GM19023 (cell line): ENCODE measurements around the gene R3HDM1.
"Not testable (repeated sequence)": the region's sequence is repeated elsewhere in the genome, so short reads cannot be mapped to it uniquely, and the experiment has no call there.

ENCODE experiments used
- ATAC-seq: cut with Tn5 transposase; IDR thresholded peaks from one replicate; pipeline ENCODE4 v1.9.1; 2021; ENCODE audit warnings: mild to moderate bottlenecking, moderate library complexity; ENCODE audit not compliant: unreplicated experiment

The R3HDM1 gene

DNA sequence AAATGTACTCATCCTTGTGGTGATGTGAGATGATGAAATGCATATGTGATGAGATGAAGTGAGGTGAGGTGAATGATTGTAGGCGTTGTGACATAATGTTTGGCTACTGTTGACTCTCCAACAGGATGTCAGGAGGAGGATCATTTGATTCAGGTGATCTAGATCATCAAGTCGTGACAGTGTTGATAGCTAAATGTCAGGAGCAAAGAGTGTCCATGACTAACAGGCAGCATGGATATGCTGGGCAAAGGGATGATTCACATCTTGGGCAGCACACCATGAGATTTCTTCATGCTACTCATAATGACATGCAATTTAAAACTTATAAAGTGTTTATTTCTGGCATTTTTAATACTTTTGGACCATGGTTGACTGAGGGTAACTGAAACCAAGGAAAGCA lies 170.2 kb downstream of the R3HDM1 start:
- no peak for ATAC-seq

DNA sequence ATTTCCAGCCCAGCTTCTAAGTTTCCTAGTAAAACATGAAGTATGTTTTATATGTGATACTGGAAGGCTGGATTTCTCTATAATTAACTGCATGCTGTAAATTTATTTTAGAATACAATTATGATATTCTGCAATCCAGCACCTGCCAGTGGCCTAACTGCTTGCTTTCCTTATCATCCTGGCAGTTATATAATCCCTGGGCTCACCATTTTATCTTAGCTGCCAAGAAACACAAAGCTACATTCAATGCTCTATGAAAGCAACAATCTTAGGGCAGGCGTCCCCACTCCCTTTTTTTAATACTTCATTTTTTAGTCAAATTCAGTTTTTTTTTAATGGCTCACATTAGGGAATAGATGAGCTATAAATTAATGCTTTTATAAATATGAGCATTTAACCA lies 172.0 kb downstream of the R3HDM1 start:
- ATAC-seq: no peak

DNA sequence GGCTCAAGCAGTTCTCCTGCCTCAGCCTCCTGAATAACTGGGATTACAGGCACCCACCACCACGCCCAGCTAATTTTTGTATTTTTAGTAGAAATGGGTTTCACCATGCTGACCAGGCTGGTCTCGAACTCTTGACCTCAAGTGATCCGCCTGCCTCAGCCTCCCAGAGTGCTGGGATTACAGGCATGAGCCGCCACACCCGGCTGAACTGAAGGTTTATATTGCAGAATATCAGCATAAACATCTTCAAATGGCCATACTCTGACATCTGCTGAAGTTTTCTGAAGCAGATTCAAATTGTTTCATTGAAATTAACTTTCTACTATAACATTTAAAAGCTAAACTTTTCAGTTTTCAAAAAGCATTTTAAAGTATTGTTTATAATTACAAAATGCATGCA lies 172.8 kb downstream of the R3HDM1 start:
- ATAC-seq: not testable (repeated sequence)

DNA sequence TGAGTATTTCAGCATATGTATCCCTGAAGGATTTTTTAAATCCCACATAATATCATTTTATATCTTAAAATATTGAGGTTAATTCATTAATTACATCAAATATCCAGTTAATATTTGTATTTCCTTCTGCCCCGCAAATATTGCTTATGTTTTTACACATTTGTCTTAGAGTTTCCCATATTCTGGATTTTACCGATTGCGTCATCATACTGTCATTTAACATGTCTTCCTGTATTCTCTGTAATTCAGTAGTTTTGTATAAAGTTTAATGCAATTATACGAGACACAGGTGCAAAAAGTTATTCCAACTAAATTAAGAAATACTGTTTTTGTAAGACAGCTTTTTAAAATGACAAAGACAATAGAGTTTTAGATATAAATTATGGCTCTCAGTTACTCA lies 176.9 kb downstream of the R3HDM1 start:
- ATAC-seq: no peak

DNA sequence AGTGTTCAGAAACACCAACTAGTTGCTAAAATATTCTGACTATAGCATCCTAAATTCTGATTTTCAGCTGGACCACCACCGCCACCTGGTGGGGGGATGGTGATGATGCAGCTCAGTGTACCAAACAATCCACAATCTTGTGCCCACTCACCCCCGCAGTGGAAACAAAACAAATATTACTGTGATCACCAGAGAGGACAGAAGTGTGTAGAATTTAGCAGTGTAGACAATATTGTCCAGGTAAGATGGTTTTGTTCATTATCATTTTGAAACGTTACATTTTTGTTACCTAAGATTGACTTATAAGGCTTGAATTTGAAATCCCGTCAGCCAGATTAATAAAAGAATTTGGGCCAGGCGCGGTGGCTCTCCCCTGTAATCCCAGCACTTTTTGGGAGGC lies 178.7 kb downstream of the R3HDM1 start:
- ATAC-seq: peak; percentile 54

DNA sequence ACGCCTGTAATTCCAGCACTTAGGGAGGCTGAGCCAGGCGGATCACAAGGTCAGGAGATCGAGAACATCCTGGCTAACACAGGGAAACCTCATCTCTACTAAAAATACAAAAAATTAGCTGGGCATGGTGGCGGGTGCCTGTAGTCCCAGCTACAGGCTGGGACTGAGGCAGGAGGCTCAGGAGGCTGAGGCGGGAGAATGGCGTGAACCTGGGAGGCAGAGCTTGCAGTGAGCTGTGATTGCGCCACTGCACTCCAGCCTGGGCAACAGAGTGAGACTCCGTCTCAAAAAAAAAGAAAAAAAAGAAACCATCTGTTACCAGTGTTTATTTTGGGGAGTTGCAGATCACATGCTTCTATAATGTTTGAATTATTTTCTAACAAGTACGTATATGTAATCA lies 183.8 kb downstream of the R3HDM1 start:
- not testable (repeated sequence) for ATAC-seq

DNA sequence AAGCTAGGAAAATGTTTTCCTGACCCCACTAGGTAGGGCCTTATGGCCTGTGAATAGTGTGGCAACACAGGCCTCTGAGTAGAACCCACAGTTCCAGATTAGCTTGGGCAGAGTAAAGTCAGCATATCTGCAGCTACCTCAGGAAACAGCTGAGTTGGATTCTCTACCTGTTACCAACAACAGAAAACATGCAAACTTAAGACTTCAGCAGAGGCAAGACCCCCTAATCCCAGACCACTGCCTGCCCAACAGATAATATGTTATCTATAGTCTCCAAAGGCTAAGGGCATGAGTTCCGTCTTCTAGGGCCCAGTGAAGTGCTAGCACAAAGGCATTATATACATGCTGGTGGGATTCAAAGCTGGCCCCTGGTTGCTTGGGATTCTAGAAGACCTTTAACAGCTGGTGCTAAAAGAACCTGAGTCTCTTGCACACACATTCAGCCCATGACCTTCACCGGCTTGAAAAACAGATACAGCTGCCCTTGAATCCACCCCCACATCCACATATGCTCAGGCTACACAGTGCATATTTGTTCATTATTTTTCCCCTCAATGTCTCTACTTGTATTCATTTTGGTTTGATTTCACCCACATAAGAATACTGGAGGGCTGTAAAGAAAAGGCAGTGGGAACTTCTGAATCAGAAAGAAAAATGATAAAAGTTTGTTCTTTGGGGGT lies 196.9 kb downstream of the R3HDM1 start:
- ATAC-seq: no peak

DNA sequence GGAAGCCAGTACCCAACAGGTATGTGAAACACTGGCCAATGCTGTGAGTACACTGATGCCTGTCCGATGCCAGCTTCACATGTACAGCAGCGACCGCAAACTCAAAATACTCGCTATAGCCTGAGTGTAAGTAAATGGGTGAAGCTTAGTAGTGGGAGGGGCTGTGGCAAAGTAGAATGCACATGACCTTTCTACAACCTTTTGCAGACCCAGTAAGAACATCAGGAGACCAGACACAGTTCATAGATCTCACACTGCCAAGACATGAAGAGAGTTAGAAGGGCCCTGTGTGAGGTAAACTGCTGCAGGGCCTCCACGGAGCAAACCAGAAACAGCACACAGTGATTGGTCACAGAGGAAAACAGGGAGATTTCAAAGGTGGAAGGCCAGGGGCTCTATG lies 201.3 kb downstream of the R3HDM1 start:
- no peak for ATAC-seq

DNA sequence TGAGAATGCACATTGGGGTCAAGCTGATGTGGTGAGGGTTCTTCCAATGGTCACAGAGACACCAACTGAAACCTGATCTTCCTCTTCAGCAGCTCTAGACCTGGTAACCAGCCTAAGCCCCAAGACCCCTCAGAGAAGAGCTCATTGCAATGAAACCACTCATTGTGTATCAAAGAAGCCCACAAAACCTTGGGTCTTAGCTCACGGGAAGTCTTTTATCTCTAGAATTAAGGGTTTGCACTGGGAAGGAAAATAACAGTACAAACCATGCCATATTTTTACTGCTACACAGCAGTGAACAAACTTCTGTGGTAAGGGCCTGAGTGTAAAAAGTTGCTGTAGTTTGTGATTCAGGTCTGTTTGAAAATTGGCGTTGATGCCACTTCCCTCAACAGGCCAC lies 201.8 kb downstream of the R3HDM1 start:
- no peak for ATAC-seq

DNA sequence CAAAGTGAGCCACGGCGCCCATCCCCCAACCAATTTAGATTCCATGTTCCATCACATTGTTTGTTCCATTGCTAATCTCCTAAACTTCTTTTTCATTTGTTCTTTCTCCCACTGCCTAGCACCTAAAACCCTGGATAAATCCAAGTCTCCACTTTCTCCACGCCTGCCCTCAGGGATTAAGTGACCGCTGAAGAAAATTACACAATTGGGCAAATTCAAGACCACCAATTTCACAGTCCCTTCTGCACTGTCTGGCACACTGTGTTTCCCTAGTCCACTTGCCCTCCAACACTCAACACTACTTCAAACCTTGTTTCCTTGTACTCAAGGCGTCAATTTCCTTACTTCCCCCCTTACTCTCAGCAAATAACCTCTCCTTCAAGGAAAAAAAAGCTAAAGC lies 205.3 kb downstream of the R3HDM1 start:
- ATAC-seq: no peak

DNA sequence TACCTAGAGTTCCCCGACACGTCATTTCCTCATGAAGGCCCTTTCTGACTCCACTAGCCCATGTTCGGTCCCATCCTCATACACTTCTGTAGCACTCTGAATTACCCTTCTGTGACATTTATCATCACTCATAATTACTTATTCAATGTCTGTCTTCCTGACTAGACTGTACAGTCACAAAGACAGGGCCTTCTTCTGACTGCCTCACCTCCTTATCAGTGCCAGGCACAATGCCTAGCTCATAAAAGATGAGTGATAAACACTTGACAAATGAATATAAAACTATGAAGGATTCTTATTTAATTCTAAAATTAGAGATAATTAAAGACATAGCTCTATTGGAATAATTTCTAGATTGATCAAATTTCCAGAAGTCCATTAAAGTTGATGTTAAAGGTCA lies 208.9 kb downstream of the R3HDM1 start:
- no peak for ATAC-seq

DNA sequence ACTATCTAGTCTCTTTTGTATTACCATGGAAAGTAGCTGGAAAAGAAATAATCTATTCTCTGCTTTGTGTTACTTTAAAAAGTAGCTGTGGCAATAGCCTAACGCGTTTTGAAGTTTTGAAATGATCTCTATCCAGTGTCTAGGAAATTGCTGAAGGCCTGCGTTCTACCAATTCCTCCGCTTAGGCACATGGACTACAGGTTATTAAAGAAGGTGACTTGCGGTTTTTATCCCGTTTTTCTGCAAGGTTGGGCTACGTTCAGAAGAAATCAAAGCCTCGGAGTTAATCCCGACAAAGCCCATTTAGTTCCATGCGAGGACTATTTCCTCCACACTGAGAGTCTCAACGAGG lies 209.7 kb downstream of the R3HDM1 start:
- no peak for ATAC-seq

DNA sequence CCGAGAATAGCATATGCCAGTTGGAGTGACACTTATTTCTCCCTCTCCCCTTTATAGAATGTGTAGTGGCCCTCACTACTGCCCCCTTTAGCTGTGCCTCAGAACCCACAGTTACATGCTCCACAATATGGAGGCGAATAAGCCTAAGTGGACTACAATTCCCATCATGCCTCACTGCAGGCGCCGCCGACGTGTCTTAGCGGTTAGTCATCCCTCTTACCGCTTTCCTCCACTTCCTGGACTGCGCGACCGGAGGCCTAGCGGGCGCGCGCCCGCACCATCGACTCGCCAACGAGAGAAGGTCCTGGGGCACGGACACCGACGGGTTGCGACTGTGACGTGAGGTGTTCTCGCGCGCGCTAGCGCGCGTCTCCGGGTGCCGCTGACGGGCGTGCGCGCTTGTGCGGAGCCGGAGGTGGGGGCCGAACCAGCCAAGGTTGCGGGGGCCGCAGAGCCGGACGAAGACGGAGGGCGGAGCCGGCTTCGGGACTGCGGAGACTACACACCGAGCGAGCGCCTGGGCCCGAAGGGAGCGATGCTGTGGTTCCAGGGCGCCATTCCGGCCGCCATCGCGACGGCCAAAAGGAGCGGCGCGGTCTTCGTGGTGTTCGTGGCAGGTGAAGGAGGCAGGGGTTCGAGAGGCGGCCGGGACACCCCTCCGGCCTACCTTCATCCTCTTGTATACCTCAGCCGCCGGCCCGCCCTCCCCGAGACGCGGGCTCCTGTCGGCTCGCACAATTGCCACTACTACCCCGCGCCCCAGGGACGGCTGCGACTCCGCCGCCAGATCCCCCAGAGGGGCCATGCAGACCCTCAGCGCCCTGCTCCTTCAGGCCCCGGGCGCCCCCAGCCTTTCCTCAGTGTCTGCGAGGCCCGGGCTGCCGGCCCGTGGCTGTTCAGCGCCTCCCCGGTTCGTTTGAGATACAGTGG lies 210.4 kb downstream of the R3HDM1 start, which contains the start of gene UBXN4:
UBXN4 (plus strand) TSS at position 461 of the 930 bp plus-strand sequence; CDS start at position 536, 75 bp downstream.
- ATAC-seq: peak; percentile 90

DNA sequence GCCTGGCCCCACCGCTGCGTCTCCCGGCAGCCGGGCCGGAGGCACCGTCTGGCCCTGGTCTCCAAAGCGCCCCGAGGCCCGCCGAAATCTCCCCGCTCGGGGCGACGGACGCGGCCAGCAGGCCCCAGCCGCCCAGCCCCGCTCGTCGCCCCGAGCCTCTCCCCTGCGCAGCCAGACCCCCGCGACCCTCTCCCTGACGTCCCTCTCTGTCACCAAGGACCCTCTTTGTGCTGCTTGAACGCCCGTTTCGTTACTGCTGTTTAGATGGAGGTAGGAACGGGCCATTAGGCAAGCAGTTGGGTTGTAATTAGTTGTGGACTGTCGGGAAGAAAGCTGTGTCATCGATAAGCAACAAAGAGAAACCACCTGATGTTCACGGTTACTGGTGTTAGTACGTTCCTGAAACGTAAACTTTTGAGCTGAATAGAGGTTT lies 211.1 kb downstream of the R3HDM1 start:
- ATAC-seq: peak; percentile 21

DNA sequence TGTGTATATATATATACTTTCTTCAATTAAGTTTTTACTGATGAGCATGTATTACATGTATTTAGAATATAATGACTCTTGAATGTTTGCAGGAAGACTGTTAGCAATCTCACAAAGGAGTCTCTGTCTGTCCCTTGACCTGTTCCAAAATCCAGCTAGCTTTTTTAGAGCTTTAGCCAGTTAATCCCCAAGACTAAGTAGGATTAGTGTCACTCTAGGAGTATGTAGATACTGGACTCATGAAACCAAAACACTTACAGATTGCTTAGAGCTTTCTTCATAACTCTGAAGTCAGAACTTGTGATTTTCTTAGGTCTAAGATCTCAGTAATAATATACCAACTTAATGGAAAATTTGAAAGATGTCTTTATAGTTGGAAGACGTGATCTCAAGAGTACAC lies 212.6 kb downstream of the R3HDM1 start:
- ATAC-seq: no peak

DNA sequence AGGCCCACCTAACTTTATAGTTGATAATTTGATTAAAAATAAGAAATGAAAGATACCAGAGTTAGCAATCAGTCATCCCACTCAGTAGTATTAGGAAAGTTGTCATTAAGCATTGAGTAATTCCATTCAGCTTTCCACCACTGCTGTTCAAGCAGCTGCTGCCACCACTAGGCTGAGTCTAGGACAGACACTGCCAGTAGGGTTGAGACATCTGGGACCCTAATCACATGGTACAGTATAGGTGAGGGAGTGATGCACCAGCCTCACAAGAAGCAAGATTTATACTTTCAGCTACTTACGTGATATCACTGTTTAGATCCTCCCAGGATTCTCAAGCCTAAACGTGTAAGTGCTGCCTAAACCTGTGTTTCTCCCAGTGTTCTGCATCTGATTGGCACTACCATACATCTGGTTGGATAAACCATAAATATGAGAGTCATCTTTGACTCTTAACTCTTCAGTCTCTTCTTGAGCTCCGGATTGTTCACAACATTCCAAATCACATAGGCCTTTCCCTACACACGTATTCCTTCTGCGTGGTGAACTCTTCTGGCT lies 213.6 kb downstream of the R3HDM1 start:
- ATAC-seq: no peak

DNA sequence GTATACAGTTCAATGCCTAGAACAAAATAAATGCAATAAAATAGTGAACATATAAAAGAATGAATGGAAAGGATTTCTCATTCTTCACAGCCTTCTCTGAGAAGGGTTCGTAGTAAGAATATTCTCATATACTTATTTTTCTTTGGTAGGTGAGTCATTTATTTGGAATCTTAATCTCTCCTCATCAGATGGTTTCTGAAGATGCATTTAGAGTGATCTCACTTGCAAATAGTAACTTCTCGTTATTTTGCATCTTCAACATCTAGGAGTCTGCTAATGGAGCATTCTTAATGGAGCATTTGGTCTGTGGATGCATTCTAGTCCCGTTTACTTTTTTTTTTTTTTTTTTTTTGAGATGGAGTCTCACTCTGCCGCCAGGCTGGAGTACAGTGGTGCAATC lies 214.3 kb downstream of the R3HDM1 start:
- ATAC-seq: no peak

DNA sequence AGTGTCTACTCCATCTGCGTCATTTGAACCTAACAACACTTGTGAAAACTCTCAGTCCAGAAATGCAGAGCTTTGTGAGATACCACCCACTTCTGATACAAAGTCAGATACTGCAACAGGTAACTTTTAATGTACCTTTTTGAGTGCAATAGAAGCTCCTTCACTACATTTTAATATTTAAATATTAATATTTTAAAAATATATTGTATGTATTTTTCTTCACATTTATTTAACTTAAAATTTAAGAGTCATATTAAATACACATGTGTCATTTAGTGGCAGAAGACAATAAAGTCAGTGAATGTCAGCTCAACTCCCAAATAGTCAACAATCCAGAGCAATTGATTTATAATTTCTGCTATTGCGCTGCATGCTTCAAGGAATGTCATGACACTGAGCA lies 224.3 kb downstream of the R3HDM1 start:
- no peak for ATAC-seq

DNA sequence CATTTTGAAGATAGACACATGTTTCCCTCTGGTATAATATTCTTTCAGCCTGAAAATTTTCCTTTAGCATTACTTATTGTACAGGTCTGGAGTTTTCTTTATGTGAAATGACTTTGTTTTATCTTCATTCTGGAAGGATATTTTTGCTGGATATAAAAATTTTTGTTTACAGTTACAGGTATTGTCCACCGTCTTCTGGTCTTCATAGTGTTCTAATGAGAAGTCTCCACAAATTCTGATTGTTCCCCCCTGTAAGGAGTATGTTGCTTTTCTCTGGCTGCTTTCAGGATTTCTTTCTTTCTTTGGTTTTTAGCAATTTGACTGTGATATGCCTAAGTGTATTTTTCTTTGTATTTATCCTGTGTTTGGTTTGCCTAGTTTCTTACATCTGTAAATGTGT lies 225.4 kb downstream of the R3HDM1 start:
- no peak for ATAC-seq

DNA sequence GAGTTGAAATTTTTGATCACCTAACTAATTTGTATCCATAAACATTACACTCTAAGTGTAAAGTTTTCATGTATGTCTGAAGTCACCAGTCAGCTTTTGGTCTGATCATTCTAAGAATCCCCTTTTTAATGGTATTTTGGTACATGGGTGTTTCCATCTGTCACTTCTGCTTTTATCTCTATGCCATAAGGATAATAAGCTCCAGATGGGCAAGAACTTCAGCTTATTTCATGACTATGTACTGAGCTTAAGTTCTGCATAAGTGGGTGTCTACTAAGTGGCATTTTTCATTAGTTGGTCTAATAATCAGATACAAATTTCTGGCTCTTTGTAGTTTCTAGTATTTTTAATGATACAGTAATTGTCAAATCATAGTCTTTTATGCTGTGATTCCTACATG lies 230.7 kb downstream of the R3HDM1 start:
- ATAC-seq: no peak

DNA sequence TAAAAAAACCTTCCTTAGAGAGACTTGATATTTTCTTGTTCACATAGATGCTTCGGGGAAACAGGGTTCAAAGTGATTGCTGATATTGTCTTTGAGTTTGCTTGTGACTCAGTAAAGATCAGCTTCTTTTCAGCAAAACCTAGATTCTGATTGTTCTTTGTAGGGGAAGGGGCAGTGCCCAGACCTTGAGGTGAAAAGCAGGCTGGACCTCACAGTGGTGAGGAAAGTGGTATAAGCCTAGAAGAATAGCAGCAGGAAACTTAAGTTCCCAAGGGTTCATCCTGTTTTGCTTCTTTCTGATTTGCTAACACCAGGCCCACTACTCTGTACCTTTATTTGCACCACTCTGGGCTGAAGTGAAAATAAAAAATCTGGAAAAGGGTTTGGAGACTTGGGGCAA lies 231.2 kb downstream of the R3HDM1 start:
- ATAC-seq: no peak

DNA sequence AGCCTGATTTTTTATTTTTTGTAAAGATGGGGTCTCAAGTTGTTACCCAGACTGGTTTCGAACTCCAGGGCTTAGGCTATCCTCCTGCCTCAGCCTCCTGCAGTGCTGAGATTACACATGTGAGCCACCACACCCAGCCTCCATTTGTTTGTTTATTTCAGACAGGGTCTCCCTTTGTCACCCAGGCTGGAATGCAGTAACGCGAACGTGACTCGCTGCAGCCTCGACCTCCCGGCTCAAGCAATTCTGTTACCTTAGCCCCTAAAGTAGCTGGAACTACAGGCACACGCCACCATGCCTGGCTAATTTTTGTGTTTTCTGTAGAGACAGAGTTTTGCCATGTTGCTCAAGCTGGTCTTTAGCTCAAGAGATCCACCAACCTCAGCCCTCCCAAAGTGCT lies 237.6 kb downstream of the R3HDM1 start:
- ATAC-seq: no peak
